ENCODE results near the gene PIK3R5.
"Not testable (repeated sequence)": the region's sequence is repeated elsewhere in the genome, so short reads cannot be mapped to it uniquely, and the experiment has no call there.

The PIK3R5 gene, protein sequence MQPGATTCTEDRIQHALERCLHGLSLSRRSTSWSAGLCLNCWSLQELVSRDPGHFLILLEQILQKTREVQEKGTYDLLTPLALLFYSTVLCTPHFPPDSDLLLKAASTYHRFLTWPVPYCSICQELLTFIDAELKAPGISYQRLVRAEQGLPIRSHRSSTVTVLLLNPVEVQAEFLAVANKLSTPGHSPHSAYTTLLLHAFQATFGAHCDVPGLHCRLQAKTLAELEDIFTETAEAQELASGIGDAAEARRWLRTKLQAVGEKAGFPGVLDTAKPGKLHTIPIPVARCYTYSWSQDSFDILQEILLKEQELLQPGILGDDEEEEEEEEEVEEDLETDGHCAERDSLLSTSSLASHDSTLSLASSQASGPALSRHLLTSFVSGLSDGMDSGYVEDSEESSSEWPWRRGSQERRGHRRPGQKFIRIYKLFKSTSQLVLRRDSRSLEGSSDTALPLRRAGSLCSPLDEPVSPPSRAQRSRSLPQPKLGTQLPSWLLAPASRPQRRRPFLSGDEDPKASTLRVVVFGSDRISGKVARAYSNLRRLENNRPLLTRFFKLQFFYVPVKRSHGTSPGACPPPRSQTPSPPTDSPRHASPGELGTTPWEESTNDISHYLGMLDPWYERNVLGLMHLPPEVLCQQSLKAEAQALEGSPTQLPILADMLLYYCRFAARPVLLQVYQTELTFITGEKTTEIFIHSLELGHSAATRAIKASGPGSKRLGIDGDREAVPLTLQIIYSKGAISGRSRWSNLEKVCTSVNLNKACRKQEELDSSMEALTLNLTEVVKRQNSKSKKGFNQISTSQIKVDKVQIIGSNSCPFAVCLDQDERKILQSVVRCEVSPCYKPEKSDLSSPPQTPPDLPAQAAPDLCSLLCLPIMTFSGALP

DNA sequence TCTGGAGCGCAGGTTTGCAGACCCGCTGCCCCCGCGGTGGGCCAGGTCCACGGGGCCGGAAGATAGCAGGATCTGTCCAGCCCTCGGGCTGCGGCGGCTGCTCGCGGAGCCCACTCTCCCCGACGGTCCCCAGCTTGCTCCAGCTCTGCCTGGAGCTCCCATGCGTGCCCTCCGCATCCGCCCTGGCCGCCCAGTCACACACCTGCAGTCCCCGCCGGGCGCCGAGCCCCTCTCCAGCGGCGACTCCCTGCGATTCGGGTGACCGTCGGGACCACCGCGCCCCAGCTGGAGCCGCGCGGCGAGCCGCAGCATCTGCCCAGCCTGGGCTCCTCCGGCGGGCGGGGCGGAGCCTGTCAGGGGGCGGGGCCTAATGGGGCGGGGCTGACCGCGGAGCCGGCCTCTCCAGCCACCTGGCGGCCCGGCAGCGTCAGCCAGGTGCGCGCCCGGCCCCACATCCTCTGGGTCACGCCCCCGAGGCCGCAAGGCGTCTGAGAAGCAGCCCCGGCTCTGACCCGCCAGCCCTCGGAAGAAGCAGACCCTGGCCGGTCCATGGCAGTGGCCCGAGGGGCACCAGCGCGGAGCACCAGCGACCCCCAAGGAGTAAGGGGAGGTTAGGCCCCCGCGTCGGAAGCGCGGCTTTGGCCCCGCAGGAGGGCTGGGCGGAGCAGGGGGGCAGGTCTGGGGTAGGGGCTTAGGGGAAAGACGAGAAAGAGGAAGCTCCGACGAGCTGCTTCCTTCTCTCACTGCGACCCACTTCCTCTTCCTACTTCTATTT lies at the start of gene PIK3R5:
Gene PIK3R5, minus strand, starts transcription at position 314 of the 775 bp plus-strand sequence. CDS start 54,213 bp downstream, outside the sequence.
- no peak for DNase-seq

DNA sequence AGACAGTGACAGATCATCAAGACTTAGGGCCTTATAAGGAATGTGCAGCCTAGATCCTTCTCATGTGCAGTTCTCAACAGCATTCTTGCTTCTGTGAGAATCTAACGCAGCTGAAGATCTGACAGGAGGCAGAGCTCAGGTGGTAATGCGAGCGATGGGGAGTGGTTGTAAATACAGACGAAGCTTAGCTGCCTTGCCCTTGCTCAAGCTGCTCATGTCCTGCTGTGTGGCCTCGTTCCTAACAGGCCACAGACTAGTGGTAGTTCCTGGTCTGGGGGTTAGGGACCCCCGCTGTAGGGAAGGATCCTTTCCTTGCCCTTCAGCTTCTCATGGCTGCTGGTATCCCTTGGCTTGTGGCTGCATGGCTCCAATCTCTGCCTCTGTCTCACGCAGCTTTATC lies 45.5 kb upstream of the PIK3R5 start:
- DNase-seq: no peak

DNA sequence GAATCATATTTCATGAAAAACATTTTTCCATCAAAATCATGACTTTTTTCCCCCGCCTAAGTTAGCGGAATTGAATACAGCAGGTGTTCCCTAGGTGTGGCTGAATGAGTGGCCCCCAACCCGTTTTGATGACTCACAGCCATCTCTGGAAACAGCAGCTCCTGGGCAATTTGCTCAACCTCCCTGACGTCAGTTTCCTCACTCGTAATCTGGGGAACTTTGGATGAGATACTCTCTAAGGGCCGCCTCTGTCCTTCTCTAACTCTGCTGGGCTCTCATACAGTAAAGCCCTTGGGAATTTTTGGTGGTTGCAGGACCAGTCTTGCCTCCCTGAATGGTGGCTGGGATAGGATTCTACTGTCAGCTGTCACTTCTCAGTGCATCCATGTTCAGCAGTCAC lies 44.2 kb upstream of the PIK3R5 start:
- no peak for DNase-seq

DNA sequence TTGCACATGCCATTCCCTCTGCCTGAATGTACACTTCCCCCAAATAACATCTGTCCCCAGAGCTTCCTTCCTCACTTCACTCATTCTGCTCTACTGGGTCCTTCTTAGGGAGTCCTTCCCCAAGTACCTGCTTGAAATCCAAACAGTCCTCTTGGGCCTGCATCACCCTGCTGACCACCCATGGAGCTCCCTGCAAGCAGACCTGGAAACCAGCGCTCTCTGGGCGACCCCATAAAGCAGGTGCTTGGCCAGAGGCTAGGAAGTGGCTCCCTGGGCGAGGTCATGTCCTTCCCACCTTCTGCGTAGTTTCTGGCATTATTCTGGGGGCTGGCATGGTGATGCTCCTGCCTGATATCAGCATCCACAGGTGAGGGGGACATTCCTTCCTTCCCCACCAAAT lies 43.6 kb upstream of the PIK3R5 start:
- no peak for DNase-seq

DNA sequence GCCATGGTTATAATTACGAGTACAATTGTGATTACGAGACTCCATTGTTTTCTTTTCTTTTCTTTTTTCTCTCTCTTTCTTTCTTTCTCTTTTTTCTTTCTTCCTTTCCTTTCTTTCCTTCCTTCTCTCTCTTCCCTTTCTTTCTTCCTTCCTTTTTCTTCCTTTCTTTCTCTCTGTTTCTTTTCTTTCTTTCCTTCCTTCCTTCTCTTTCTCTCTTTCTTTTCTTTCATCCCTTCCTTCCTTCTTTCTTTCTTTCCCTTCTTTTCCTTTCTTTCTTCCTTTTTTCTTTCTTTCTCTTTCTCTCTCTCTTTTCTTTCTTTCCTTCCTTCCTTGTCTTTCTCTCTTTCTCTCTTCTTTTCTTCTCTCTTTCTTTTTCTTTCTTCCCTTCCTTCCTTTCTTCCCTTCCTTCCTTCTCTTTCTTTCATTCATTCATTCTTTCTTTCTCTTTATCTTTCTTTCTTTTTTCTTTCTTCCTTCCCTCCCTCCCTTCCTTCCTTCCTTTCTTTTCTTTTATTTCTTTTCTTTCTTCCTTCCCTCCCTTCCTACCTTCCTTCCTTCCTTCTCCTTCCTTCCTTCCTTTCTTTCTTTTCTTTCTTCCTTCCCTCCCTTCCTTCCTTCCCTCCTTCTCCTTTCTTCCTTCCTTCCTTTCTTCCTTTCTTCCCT lies 41.7 kb upstream of the PIK3R5 start:
- DNase-seq: no peak

DNA sequence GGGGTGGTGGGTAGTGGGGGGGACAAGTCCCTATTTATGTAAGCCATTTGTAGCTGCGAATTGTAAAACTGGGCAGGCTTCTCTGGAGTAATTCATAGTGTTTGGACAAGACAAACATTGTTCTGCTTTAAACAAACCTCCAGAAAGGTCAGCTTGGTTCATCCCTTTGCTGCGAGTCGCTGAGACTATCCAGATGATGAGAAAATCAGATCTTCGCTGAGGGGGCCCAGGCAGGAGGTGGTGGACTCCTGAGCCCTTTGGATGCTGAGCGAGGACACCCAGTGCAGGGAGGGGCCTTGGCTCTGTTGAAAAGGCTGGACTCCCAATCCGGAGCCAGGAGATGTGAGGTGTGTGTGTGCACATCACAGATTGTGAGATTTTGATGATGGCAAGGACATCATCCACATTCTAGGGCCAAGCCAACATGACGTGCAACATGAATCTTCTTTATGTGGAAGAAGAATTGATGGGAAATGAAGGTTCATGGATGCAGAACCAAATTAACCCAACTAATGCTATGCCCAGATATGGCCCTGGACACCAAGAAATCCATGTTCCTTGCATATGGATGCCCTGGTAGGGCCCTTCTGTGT lies 40.8 kb upstream of the PIK3R5 start:
- DNase-seq: no peak

DNA sequence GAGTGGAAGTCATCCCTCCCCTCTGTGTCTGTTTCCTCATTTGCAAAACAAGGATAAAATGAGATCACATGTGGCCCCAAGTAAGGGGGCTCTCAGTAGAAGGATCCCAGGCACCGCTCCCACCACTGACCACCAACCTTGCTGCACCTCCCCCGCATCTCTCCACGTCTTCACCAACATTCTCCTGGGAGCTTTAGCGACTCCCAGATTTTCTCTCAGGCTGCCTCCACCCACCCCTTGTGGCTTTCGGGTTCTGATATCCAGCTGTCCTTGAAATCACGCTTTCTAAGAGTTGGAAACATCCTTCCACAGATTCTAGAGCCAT lies 39.4 kb upstream of the PIK3R5 start:
- no peak for DNase-seq

DNA sequence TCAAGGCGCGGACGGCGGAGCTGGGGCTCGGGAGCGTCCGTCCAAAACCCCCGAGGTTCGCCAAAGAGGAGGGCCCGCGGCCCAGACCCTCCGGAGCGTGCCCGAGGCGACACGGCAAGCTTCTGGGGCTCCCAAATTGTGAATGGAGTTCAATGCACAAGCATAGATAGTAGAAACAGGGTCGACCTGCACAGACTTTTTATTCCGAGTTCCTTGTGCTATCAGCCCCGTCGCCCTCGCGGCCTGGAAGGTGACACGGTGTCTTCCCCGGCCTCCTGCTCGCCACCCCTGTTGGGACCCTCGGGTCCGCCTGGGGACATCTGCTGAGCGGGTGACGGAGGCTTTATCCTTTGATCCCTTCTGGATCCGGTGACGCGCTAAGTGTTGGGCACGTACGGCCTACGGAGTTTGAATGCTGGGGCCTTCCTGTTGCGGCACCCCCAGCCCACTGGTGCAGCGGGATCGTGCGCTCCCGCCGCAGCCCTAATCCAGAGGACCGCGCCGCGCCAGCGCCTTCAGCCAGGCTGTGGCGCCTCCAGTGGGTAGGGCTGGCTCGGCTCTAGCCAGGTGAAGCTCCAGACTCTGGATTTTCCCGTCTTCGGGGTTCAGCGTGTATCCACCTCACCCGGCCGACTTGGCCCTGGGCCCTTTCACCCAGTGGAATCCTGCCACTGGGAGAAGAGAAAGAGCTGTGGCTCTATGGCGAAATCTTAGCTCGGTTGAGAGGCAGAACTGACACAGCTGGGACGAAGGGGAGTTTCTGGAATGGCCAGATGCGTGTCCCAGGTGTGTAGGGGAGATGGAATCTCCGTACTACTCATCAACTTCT lies 38.8 kb upstream of the PIK3R5 start:
- DNase-seq: no peak

DNA sequence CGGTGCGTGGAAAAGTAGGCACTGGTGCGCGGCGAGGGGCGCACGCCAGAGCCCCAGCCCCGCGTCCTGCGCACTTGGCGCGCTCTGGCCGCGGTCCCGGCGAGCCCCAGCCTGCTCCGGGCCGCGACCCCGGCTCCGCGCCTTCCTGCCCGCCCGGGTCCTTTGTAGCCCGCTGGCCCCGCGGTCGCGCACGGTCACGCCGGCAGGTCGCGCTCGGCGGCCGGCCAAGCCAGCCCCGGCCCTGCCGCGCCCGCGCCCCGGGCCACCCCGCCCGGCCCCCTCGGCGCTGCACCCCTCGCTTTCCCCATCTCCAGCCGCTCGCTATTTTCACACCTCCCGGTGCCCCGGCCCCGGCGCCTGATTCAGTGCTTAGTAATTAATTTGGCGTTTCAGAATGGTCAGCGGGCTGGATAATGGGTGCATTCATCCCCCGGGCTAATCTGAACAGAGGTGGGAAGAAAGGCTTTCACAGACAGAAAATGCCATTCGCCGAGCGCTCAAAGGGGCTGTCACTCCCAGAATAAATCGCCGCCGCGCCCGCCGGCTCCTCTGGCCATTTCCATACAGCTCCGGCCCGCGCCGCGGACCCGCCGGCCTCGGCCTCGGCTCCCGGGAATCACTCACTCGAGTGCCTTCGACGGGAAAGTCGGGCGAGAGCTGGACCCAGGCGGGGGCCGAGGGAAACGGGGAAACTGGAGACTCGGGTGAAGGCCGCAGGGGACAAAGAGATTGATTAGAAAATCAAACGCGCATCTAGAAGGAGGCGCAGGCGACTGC lies 38.0 kb upstream of the PIK3R5 start:
- no peak for DNase-seq

DNA sequence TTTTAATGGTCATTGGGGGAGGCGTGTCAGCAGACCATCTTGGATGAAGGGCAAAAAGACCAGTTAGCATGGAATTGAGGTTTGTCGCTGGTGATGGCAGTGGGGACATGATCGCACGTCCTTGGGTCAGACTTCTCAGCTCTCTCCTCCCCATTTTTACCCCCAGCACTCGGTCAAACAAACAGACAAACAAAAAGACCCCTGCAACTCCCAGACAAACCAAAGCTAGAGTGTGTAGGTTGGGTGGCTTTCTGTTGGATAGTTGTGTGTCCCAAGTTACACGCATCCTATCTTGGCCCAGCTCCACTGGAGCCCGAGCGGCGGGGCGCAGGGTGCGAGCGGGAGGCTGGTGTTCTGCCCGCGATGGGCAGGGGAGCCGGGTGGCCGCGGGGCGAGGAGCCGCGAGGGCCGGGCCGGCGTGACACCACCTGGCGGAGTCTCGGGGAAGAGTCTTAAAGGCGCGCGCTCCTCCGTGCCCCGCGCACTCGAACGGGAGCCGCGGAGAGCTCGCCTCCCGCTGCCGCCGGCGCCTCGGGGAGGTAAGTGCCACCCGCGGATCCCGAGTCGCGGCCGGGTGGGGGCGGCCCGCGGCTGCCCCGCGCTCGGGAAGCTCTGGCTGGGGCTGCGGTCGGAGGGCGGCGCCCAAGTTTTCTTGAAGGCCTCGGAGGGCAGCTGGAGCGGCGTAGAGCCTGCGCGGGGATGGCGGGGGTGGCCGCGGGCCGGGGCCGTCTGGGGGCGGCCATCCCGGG lies 37.3 kb upstream of the PIK3R5 start:
- DNase-seq: no peak

DNA sequence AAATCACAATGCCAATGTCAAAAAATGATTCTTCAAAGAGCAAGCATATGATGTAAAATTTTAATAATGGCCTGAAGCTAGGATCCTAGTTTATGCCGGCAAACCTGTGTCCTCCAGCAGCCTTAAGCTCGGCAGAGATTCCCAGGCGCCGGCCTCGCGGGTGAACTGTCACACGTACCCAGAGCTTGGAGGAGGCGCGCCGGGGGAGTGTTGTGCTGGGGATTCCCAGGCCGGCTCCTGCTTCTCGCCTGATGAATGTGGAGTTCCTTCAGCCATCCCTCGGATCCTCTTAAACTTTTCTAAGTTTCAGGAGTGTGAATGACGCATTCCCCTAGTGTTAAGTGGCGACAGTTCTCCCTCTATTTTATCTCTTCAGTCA lies 36.7 kb upstream of the PIK3R5 start:
- DNase-seq: no peak

DNA sequence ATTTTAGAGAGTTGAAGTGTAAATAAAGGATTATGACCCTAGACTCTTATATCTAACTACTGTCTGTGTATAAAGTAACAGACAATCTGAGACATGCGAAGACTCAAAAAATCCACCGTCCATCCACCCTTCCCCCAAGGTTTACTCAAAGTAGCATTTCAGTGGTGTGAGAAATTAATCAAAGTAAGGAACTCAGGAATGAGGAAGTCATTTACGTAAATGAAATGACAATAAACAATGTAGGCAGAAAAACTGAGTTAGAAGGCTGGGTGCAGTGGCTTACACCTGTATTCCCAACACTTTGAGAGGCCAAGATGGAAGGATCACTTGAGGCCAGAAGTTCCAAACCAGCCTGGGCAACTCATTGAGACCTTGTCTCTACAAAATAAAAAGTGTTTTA lies 36.1 kb upstream of the PIK3R5 start:
- no peak for DNase-seq

DNA sequence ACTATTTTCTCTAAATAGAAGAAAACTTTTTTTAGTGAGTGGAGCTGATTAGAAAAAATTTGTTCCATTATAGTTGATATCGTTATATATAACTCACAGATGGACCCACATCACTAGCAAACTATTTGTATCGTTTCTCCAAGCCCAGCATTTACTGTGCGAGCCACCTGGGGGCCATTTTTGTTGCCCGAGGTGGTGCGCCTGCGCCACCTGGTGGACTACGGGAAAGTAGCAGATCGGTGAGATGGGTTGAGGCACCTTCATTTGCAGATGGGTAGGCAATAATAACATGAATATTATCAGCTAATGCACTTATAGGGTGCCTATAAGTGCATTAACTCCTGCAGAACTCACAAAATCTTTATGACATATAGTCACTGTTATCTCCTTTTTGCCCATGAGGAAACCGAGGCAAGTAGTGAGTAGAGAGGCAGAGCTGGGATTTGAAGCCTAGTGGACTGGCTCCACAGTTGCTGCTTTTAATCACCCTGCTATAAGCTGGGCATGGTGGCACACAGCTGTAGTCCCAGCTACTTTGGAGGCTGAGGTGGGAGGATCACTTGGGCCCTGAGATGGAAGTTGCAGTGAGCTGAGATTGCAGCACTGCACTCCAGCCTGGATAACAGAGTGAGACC lies 32.6 kb upstream of the PIK3R5 start:
- peak; percentile 19 for DNase-seq

DNA sequence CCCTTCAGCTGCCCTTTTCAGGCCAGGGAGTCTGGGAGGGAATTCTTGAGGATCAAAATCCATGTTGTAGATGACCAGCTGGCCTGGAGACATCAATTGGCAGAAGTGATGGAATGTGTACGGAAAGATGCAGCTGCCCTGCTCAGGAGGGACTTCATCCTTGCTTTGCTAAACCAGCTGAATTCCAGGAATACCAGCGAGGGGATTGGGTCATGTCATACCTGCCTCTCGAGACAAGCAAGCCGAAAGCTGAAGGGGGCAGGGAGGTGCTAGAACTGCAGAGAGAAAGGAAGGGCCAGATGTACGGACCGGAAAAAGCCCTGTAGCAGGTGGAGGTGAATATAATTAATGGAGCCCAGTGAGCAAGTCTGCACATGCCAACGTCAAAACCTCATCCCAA lies 30.2 kb upstream of the PIK3R5 start:
- no peak for DNase-seq

DNA sequence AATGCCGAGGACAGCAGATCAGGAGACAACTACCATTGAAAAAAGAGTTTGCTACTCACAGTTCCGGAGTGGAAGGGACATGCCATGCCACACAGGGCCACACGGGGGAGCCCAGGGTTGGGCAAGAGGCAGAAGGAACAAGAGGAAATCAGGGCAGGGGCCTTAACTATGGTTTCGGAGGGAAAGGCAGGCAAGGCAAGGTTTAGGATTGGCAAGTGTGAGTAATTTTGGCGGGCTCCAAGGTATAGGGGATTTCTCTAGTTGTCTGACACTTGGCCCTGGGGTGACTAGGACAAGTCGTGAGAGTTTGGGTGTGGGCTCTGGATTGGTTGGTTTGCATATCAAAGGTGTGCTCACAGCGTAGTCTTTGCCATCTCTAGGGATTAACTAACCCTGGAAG lies 28.8 kb upstream of the PIK3R5 start:
- peak; percentile 15 for DNase-seq

DNA sequence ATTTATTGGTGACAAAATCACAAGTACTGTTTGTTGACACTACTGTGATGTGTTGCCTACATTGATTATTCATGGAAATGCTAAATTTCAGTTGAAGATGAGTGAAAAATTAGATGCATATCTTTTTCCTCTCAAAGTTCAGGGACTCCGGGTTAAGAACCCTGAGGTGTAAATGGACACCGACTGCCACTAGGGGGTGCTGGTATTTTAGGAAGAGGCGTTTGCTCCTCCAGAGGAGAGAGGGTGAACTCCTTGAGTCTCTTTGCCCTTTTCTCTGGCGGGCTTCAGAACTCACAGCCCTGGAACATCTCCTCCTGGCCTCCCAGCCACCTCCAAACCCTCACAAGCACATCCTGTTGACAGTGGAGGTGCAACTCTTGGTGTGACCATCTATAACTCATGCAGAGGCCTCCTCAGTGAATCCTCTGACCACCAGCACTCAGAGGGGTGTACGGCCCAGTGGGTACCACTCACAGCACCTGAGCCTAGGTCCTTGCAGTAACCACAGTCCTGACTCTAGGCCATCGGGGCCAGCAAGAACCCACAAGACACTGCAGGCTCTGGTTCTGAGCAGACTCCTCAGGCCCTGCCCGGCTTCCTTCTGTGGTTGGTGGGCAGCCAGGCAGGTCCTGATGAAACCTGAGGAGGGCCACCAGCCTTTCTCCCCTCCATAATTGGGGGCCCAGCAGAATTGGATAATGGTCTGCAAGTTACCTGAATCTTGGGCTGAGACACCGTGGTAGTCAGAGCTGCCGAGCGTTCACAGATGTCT lies 26.2 kb upstream of the PIK3R5 start:
- peak; percentile 51 for DNase-seq

DNA sequence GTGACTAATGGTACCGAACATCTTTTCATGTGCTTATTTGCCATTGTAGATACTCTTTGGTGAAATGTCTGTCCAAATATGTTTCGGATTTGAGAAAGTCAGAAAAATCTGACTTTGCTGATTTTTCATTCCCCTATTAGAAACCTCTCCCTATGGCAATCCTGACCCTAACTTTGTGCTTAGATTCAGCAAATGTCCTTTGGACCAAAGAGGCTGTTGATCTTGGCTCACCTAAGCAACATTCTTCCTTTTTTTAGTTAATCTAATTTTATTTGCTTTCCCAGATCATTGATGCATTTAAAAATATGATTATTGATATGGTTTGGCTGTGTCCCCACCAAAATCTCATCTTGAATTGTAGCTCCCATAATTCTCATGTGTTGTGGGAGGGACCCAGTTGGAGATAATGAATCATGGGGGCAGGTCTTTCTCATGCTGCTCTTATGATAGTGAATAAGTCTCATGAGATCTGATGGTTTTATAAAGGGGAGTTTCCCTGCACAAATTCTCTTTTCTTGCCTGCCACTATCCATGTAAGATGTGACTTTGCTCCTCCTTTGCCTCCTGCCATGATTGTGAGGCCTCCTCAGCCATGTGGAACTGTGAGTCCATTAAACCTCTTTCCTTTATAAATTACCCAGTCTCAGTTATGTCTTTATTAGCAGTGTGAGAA lies 22.9 kb upstream of the PIK3R5 start:
- not testable (repeated sequence) for DNase-seq

DNA sequence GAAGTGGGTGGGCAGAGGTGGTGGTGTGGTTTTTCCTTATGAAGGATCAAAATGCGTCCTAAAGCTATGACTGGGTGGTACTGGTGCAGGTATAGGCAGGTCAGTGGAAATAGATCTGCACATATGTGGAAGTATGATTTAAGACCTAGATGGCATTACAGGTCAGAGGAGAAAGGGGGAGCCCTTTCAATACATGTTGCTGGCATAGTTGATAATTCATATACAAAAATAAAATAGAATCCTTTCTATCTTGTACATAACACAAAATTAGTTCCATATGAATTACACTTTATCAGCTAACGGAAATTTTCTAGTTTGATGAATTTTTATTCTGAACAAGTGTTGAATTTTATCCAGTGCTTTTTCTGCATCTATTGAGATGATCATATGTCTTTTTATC lies 20.8 kb upstream of the PIK3R5 start:
- DNase-seq: no peak
